Astrocyte of the spinal cord (primary cell): ENCODE data around the gene KRT2.
"Not testable (repeated sequence)": the region's sequence is repeated elsewhere in the genome, so short reads cannot be mapped to it uniquely, and the experiment has no call there.

Experiments used
- DNase-seq: peaks from one replicate; pipeline ENCODE4 v3.0.0; 2011; ENCODE audit warnings: low read depth, low spot score
- H3K4me3 ChIP-seq: 2 replicates; pipeline ENCODE4 v1.5.1; 2011; ENCODE audit warnings: low read depth, mild to moderate bottlenecking, low read length, moderate library complexity
- CTCF ChIP-seq: IDR thresholded peaks from 2 replicates; pipeline ENCODE4 v1.5.1; 2012; ENCODE audit warnings: low read depth, mild to moderate bottlenecking, low read length, inconsistent platforms
- in situ Hi-C: cut with HindIII; loops from 2 replicates; pipeline ENCODE4 v1.10.0; 2017; ENCODE audit warnings: low sequenced_read_pairs

KRT2 gene

GRCh38 chr12:52670961-52671360, 18.9 kb upstream of the KRT2 start:
- DNase-seq = no peak
- in situ Hi-C loops = no loop called here
- H3K4me3 ChIP-seq = no peak overlapping the region
- TF ChIP-seq CTCF = no peak

GRCh38 chr12:52670506-52670905, 18.5 kb upstream of the KRT2 start:
- in situ Hi-C loops = no loop called here
- no peak overlapping the region for H3K4me3 ChIP-seq
- TF ChIP-seq CTCF = no peak
- no peak for DNase-seq

GRCh38 chr12:52669941-52670340, 17.9 kb upstream of the KRT2 start:
- H3K4me3 ChIP-seq, DNase-seq, in situ Hi-C loops: not testable (repeated sequence)

GRCh38 chr12:52669426-52669825, 17.4 kb upstream of the KRT2 start:
- in situ Hi-C loops = no loop called here
- H3K4me3 ChIP-seq = no peak overlapping the region
- no peak for DNase-seq
- TF ChIP-seq CTCF = no peak

GRCh38 chr12:52667931-52668330, 15.9 kb upstream of the KRT2 start:
- TF ChIP-seq CTCF = no peak
- in situ Hi-C loops = no loop called here
- H3K4me3 ChIP-seq = no peak overlapping the region
- no peak for DNase-seq

DNA sequence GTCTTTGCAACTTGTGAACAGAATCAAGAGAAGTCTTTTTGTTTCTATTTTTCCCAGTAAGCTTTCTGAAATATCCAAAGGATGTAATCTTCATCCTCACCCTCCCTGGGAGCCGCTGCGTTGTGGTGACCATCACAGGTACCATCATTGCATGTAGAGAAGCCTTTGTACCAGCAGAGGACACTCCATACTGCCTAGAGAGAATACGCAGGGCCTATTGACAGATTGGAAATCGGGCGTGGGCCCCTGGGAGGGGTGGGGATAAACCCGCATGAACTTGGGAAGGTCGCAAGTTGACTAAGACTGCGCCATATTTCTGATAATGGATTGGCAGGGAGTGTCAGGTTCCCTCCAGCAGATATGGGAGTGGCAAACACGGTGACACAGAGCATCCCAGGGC, 15.5 kb upstream of the KRT2 start:
- TF ChIP-seq CTCF = peak; percentile 16
- in situ Hi-C loops = no loop called here
- no peak for DNase-seq
- no peak overlapping the region for H3K4me3 ChIP-seq

- in situ Hi-C loops = no loop called here
- no peak overlapping the region for H3K4me3 ChIP-seq
- no peak for TF ChIP-seq CTCF
- DNase-seq = no peak
These were observed 14.5 kb upstream of the KRT2 start for GRCh38 chr12:52666471-52666870.
